ENCODE results near the gene KRTAP19-6.
"Not testable (repeated sequence)": the region's sequence is repeated elsewhere in the genome, so short reads cannot be mapped to it uniquely, and the experiment has no call there.

KRTAP19-6 gene

GRCh38 chr21:30541764-30542163 lies at the start of gene KRTAP19-6:
KRTAP19-6 (minus strand) TSS chr21:30541864; CDS start chr21:30541833, 31 bp downstream.
- no peak for DNase-seq

GRCh38 chr21:30590297-30590696 lies 48.6 kb upstream of the KRTAP19-6 start, which contains the start of gene KRTAP22-2:
KRTAP22-2 (minus strand) TSS chr21:30590397.
- no peak for DNase-seq

DNA sequence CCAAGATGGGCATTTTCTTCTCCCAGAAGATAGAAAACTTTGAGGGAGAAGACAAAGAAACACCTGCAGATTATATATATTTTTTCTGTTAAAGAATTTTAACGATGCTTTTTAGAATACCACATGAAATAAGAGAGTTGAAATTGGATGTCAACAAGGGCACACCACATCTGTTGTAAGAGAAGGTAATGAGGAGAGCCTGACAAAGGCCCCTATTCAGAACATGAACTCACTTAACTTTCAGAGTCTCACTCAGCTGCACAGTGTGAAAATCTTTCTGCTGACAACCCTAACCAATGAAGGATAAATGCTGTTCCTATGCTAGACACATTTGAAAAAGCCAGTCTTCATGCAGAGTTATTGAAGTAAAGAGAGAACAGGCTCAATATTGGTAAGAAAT lies 41.2 kb upstream of the KRTAP19-6 start:
- DNase-seq = no peak

DNA sequence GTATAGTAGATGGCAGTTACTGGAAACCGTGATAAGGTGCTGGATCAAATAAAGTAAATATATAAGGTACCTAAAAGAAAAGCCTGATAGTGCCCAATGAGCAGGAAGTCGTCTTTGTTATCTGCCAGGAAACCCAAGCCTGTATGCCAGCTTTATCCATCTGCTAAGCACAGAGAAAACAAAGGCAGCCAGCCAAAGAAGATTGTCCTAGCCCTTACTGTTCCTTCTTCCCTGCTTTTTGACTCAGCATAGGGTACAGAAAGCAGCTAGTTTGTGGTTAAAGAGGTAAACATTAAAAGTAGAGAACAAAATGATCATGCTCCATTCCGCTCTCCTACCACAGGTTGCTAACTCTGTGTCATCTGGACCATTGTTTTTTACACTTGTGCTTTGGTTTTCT lies 38.5 kb upstream of the KRTAP19-6 start:
- DNase-seq = no peak

DNA sequence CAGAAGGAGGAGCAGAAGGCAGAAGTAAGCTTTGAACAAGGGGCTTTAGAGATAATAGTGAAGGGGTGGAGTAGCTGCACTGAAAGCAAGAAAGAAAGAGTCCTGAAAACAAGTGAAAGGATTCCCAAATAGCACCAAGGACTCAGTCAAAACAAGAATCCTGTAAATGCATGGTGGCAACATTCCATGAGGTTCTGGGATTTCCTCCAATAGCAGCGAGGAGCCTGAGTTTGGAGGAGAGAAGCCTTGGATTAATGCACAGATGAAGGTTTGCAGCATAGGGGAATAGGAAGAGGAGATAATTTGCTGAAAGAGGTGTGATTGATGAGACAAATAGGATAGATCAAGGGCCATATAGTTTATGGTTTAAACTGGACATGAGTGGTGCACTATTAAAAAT lies 37.7 kb upstream of the KRTAP19-6 start:
- no peak for DNase-seq

DNA sequence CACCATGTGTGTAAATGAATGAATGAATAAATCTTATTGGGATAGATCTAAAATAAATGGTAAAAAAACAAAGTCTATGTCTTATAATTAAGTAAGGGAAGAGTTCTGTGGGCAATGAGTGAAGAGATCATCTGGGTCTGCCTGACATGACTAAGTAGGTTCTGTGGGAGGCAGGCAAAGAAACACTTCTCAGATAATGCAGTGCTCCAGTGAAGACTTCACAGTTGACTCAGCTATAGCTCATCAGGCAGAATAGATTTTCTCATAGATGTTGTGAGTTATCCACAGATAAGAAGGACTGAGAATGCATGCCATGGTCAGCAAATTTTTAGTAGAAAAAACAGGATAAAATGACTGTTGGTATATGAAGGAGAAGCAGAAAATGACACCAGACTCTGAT lies 36.1 kb upstream of the KRTAP19-6 start:
- DNase-seq = no peak

GRCh38 chr21:30567617-30568016 lies 26.0 kb upstream of the KRTAP19-6 start:
- DNase-seq = no peak

GRCh38 chr21:30563630-30564029 lies 22.0 kb upstream of the KRTAP19-6 start:
- DNase-seq = no peak

- no peak for DNase-seq
These were observed 21.4 kb upstream of the KRTAP19-6 start for GRCh38 chr21:30563072-30563471.

GRCh38 chr21:30561957-30562356 lies 20.3 kb upstream of the KRTAP19-6 start:
- no peak for DNase-seq

DNA sequence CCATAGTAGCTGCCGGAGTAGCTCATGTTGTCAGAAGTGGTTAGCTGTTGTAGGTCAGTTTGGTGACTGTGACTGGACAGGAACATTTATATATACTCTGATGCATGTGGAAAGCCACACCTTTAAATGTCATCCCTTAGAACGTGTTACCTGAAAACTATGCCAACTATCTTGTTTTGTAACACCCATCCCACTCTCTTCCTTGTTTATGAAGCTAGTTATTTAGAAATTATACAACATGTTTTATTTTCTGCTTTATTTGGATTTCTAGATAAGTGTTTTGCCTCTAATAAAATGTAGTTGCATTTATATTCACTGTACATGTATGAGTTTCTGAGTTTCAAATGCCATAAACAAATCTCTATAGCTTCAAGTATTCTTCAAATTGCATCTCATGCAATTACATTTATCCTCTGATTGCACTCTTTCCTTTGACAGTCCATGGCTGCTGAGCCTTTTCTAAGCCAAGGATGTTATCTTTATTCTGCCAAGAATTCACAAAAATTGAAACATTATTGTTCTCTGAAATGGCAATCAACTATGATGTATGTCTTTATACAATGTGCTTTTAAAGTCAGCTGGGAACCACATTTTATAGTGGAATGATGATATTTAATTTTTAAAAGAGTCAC lies 19.7 kb upstream of the KRTAP19-6 start, which contains the start of gene KRTAP19-7:
Gene KRTAP19-7, minus strand, starts transcription at position 51 of the 632 bp plus-strand sequence. Its CDS starts 25 bp downstream, at position 26.
- no peak for DNase-seq

DNA sequence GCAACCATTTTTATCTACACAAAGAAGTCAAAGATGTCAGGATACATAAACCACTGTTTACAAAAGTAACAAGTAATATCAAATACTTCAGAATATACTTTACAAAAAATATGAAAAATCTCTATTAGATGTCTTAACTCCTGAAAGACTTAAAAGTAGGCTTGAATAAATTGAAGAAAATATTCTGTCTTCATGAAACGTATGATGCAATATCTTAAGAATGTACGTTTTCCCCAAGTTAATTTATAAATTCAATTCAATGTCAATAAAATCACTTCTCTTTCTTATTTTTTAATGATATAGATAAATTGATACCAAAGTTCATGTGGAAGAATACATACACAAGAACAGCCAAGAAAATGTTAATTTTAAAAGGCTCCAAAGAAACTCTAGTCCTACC lies 13.4 kb upstream of the KRTAP19-6 start:
- DNase-seq = no peak

DNA sequence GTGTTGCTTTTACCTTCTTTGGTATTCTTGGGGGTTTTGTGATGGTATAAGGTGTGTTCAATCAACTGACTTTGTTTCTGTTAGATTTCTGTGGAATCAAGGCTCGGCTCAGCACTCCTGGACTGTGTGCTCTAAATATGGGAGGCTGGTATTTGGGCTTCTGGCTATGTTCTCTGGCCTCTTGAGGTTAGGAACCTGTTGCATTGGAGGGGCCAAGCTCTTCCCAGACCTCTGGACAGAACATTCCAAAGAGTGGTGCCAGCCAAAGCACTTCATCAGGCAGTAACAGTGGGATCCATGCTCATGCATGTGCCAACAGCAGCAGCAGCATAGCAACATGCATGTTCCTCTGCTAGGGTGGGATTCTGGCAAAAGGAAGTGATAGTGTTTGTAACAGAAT lies 11.1 kb upstream of the KRTAP19-6 start:
- no peak for DNase-seq

DNA sequence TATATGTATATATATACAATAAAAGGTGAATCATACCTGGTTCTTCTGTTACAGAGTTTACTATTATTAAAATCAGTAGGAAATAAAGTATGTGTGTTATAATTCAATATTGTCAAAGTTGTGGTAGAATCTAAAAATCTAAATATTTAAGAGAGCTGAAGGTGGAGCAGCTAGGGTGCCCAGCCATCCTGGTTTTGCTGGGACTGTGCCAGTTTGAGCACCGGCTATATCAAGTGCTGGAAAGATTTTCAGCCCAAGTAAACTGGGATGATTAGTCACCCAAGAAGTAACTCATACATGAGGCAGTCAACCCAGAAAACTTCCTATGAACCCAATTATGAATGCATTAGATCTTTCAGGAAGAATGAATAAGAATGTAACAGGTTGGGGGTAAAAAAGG lies 22.8 kb downstream of the KRTAP19-6 start:
- no peak for DNase-seq

DNA sequence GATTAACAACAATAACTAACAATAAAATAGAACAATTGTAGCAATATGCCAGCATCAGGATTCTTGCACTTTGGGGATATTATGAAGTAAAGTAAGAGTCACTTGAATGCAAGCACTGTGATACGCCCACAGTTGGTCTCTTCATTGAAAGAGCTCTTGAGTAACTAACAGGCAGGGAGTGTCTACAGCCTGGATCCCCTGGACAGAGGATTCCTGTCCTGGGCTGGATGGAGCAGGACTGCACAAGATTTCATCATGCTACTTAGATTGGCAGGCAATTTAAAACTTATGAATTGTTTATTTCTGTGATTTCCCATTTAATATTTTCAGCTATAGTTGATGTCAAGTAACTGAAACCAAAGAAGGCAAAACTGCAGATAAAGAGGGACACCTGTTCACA lies 26.0 kb downstream of the KRTAP19-6 start:
- DNase-seq = no peak

- DNase-seq = not testable (repeated sequence)
These were observed 36.0 kb downstream of the KRTAP19-6 start for GRCh38 chr21:30505621-30506205.

DNA sequence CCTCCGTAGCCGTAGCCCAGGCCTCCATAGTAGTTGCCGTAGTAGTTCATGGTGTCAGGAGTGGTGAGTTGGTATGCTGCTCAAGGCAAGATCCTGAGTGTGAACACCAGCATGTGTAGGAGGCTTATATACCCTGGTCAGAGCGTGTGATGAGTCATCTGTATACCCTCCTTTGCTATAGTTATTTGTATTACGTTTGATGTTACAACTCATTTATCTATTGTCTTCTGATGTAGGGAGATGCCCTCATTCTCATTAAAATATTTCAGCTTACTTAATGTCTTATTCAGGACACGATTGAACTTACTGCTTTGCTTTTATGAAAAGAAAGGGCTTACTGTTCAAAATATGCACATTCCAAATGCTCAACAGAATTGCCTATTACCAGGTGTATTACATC lies 39.6 kb downstream of the KRTAP19-6 start, which contains the start of gene KRTAP19-5:
Gene KRTAP19-5, minus strand, starts transcription at position 101 of the 400 bp plus-strand sequence. Its CDS starts 51 bp downstream, at position 50.
- DNase-seq = no peak

DNA sequence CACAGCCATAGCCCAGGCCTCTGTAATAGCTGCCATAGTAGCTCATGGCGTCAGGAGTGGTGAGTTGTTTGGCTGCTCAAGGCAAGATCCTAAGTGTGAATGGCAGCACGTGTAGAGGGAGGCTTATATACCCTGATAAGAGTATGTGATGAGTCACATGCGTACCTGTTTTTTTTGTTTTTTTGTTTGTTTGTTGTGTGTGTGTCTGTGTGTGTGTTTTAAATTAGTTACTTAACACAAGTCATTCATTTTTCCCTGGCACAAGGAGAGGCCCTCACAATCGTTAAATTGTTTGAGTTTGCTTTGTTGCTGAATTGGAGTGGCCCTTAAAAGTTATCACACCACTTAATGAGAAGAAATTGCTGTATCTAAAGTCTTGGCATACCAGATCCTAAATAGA lies 44.6 kb downstream of the KRTAP19-6 start, which contains the start of gene KRTAP19-4:
Gene KRTAP19-4, minus strand, starts transcription at position 101 of the 400 bp plus-strand sequence. Its CDS starts 55 bp downstream, at position 46.
- no peak for DNase-seq

- no peak for DNase-seq
These were observed 49.7 kb downstream of the KRTAP19-6 start, which contains the start of gene KRTAP19-3 for GRCh38 chr21:30491963-30492428. KRTAP19-3 (minus strand) TSS chr21:30492013; CDS start chr21:30491957, 56 bp downstream.

Data from right hindlimb (tissue), 1 donor.